ENCODE data around the gene OPCML. TPM values are rescaled to one million over a fixed set of nuclear protein-coding genes. Genes with fewer than 3 reads are reported as not detected.

OPCML gene
- total RNA-seq, 2 donors from 2014 or later = 0.04 TPM; not detected in 1

GRCh38 chr11:133053124-133053776 lies 479.1 kb downstream of the OPCML start:
- H3K27me3 ChIP-seq = no peaks in the 10 kb centered on the region
- H3K27ac ChIP-seq = no peak overlapping the region
- no peaks in the 10 kb centered on the region for H3K4me1 ChIP-seq
- H3K9me3 ChIP-seq = no peaks in the 10 kb centered on the region
- no peak for DNase-seq (ENCODE audit: low spot score)
- no peak overlapping the region for H3K4me3 ChIP-seq
- TF ChIP-seq, protein P1, sequence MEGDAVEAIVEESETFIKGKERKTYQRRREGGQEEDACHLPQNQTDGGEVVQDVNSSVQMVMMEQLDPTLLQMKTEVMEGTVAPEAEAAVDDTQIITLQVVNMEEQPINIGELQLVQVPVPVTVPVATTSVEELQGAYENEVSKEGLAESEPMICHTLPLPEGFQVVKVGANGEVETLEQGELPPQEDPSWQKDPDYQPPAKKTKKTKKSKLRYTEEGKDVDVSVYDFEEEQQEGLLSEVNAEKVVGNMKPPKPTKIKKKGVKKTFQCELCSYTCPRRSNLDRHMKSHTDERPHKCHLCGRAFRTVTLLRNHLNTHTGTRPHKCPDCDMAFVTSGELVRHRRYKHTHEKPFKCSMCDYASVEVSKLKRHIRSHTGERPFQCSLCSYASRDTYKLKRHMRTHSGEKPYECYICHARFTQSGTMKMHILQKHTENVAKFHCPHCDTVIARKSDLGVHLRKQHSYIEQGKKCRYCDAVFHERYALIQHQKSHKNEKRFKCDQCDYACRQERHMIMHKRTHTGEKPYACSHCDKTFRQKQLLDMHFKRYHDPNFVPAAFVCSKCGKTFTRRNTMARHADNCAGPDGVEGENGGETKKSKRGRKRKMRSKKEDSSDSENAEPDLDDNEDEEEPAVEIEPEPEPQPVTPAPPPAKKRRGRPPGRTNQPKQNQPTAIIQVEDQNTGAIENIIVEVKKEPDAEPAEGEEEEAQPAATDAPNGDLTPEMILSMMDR (IDR thresholded peaks at IDR 0.05) = no peak
- H3K36me3 ChIP-seq = no peaks in the 10 kb centered on the region

DNA sequence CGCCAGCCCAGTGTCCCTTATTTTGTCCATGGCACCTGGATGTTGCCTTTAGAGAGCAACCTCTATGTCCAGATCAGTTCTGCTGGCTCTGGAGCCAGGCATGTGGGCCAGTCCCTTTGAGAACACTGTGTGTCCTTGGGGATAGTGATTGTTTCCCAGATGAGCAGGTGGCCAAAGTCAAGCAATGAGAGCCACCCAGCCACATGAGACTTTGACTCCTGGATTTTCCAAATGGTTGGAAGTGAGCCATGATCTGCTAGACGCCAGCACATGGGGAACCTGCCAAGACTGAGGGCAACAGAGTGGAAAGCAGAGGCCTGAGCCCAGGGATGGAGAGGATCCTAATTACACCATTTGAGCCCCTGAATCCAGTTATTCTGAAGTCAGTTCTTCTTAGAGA lies 479.8 kb downstream of the OPCML start:
- no peaks in the 10 kb centered on the region for H3K9me3 ChIP-seq
- no peak overlapping the region for H3K4me3 ChIP-seq
- no peak overlapping the region for H3K27ac ChIP-seq
- DNase-seq (ENCODE audit: low spot score) = no peak
- TF ChIP-seq, protein P1 (IDR thresholded peaks at IDR 0.05) = no peak
- no peaks in the 10 kb centered on the region for H3K4me1 ChIP-seq
- no peaks in the 10 kb centered on the region for H3K36me3 ChIP-seq
- H3K27me3 ChIP-seq = no peaks in the 10 kb centered on the region

- Histone ChIP-seq H3K9me3 (no peaks in the 10 kb centered on the region), H3K36me3 (no peaks in the 10 kb centered on the region), H3K27me3 (no peaks in the 10 kb centered on the region), H3K4me3 (no peak overlapping the region), H3K27ac (no peak overlapping the region), H3K4me1 (no peaks in the 10 kb centered on the region)
- TF ChIP-seq, protein P1 (IDR thresholded peaks at IDR 0.05) = no peak
- DNase-seq (ENCODE audit: low spot score) = no peak
These were observed 482.9 kb downstream of the OPCML start for GRCh38 chr11:133049244-133050019.

- H3K9me3 ChIP-seq = no peaks in the 10 kb centered on the region
- H3K36me3 ChIP-seq = no peaks in the 10 kb centered on the region
- no peak for DNase-seq (ENCODE audit: low spot score)
- no peak overlapping the region for H3K4me3 ChIP-seq
- TF ChIP-seq, protein P1 (IDR thresholded peaks at IDR 0.05) = no peak
- H3K27ac ChIP-seq = no peak overlapping the region
- no peaks in the 10 kb centered on the region for H3K4me1 ChIP-seq
- H3K27me3 ChIP-seq = no peaks in the 10 kb centered on the region
These were observed 484.0 kb downstream of the OPCML start for GRCh38 chr11:133048270-133048669.

- Histone ChIP-seq H3K4me3 (no peak overlapping the region), H3K27ac (no peak overlapping the region), H3K4me1 (no peaks in the 10 kb centered on the region), H3K9me3 (no peaks in the 10 kb centered on the region), H3K36me3 (no peaks in the 10 kb centered on the region), H3K27me3 (no peaks in the 10 kb centered on the region)
- DNase-seq (ENCODE audit: low spot score) = no peak
- TF ChIP-seq, protein P1 (IDR thresholded peaks at IDR 0.05) = no peak
These were observed 484.6 kb downstream of the OPCML start for GRCh38 chr11:133047771-133048115.
